ENCODE results near the gene ANKS1A. TPM values are rescaled to one million over a fixed set of nuclear protein-coding genes. Genes with fewer than 3 reads are reported as not detected.

The ANKS1A gene
- total RNA-seq, 1 donor from 2014 or later = 76.9 TPM

GRCh38 chr6:35036828-35037663, 148.0 kb downstream of the ANKS1A start:
- DNase-seq = no peak
- peak overlapping the region; percentile 48 for H3K27ac Mint-ChIP-seq (ENCODE audit: unreplicated experiment)

GRCh38 chr6:35037664-35038038, 148.6 kb downstream of the ANKS1A start:
- Mint-ChIP-seq H3K27me3 (ENCODE audit: unreplicated experiment) (no peaks in the 10 kb centered on the region), H3K4me1 (ENCODE audit: low read depth, unreplicated experiment) (peaks cover 42% of the 10 kb centered on the region), H3K9me3 (ENCODE audit: unreplicated experiment) (peaks cover 3% of the 10 kb centered on the region), H3K27ac (ENCODE audit: unreplicated experiment) (no peak overlapping the region), H3K4me3 (ENCODE audit: unreplicated experiment) (no peak overlapping the region), H3K36me3 (ENCODE audit: unreplicated experiment) (no peaks in the 10 kb centered on the region)
- TF ChIP-seq, protein P1, sequence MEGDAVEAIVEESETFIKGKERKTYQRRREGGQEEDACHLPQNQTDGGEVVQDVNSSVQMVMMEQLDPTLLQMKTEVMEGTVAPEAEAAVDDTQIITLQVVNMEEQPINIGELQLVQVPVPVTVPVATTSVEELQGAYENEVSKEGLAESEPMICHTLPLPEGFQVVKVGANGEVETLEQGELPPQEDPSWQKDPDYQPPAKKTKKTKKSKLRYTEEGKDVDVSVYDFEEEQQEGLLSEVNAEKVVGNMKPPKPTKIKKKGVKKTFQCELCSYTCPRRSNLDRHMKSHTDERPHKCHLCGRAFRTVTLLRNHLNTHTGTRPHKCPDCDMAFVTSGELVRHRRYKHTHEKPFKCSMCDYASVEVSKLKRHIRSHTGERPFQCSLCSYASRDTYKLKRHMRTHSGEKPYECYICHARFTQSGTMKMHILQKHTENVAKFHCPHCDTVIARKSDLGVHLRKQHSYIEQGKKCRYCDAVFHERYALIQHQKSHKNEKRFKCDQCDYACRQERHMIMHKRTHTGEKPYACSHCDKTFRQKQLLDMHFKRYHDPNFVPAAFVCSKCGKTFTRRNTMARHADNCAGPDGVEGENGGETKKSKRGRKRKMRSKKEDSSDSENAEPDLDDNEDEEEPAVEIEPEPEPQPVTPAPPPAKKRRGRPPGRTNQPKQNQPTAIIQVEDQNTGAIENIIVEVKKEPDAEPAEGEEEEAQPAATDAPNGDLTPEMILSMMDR (IDR thresholded peaks at IDR 0.05; ENCODE audit: partially characterized antibody, unreplicated experiment) = no peak
- no peak for DNase-seq

More at GRCh38 chr6:35036828-35037663, 148.0 kb downstream of the ANKS1A start:
- Mint-ChIP-seq H3K36me3 (ENCODE audit: unreplicated experiment) (no peaks in the 10 kb centered on the region), H3K27me3 (ENCODE audit: unreplicated experiment) (no peaks in the 10 kb centered on the region), H3K9me3 (ENCODE audit: unreplicated experiment) (peaks cover 3% of the 10 kb centered on the region), H3K4me3 (ENCODE audit: unreplicated experiment) (no peak overlapping the region), H3K4me1 (ENCODE audit: low read depth, unreplicated experiment) (peaks cover 38% of the 10 kb centered on the region)
- TF ChIP-seq, protein P1 (IDR thresholded peaks at IDR 0.05; ENCODE audit: partially characterized antibody, unreplicated experiment) = no peak

GRCh38 chr6:35038076-35038475, 149.0 kb downstream of the ANKS1A start:
- H3K4me3 Mint-ChIP-seq (ENCODE audit: unreplicated experiment) = no peak overlapping the region
- H3K4me1 Mint-ChIP-seq (ENCODE audit: low read depth, unreplicated experiment) = peaks cover 44% of the 10 kb centered on the region
- DNase-seq = no peak
- H3K27ac Mint-ChIP-seq (ENCODE audit: unreplicated experiment) = peak overlapping the region; percentile 70
- H3K27me3 Mint-ChIP-seq (ENCODE audit: unreplicated experiment) = no peaks in the 10 kb centered on the region
- TF ChIP-seq, protein P1 (IDR thresholded peaks at IDR 0.05; ENCODE audit: partially characterized antibody, unreplicated experiment) = no peak
- H3K36me3 Mint-ChIP-seq (ENCODE audit: unreplicated experiment) = no peaks in the 10 kb centered on the region
- peaks cover 3% of the 10 kb centered on the region for H3K9me3 Mint-ChIP-seq (ENCODE audit: unreplicated experiment)

- DNase-seq = no peak
- H3K9me3 Mint-ChIP-seq (ENCODE audit: unreplicated experiment) = peaks cover 3% of the 10 kb centered on the region
- peaks cover 1% of the 10 kb centered on the region for H3K27me3 Mint-ChIP-seq (ENCODE audit: unreplicated experiment)
- TF ChIP-seq, protein P1 (IDR thresholded peaks at IDR 0.05; ENCODE audit: partially characterized antibody, unreplicated experiment) = no peak
- peaks cover 61% of the 10 kb centered on the region for H3K4me1 Mint-ChIP-seq (ENCODE audit: low read depth, unreplicated experiment)
- no peaks in the 10 kb centered on the region for H3K36me3 Mint-ChIP-seq (ENCODE audit: unreplicated experiment)
- no peak overlapping the region for H3K4me3 Mint-ChIP-seq (ENCODE audit: unreplicated experiment)
- peak overlapping the region; percentile 82 for H3K27ac Mint-ChIP-seq (ENCODE audit: unreplicated experiment)
Measured at GRCh38 chr6:35040398-35040797, 151.3 kb downstream of the ANKS1A start.
